Astrocyte (in vitro differentiated cells and primary cell): ENCODE measurements around the gene KCNN3.

Experiments used
- EZH2 ChIP-seq: IDR thresholded peaks from 2 replicates; pipeline ENCODE4 v1.6.1; 2012; ENCODE audit warnings: mild to moderate bottlenecking, low read length, inconsistent platforms; ENCODE audit not compliant: insufficient read depth
- TF ChIP-seq, protein P1 (sequence below): IDR thresholded peaks from 2 replicates; pipeline ENCODE4 v1.5.1; 2011; ENCODE audit warnings: low read depth, mild to moderate bottlenecking, inconsistent platforms, low read length, moderate library complexity; ENCODE audit not compliant: insufficient read depth

DNA sequence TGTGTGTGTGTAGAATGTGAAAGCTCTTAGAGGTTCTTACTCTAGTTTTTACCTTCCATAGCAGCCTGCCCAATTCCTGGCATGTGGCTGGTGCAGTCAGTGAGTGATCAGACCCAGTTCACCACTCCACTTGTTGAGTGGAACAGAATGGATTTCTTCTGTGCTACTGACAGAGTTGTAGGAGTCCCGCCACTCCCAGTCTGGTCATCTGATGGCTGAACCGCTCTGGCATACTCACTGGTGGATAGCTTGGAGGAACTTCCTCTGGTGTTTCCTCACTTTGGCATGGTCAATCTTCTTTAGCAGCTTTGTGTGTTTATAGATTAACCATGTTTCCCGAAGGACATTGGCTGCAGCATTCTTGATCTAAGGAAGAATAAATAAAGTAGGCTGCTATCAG lies 155.4 kb downstream of the KCNN3 start:
- TF ChIP-seq, protein P1, sequence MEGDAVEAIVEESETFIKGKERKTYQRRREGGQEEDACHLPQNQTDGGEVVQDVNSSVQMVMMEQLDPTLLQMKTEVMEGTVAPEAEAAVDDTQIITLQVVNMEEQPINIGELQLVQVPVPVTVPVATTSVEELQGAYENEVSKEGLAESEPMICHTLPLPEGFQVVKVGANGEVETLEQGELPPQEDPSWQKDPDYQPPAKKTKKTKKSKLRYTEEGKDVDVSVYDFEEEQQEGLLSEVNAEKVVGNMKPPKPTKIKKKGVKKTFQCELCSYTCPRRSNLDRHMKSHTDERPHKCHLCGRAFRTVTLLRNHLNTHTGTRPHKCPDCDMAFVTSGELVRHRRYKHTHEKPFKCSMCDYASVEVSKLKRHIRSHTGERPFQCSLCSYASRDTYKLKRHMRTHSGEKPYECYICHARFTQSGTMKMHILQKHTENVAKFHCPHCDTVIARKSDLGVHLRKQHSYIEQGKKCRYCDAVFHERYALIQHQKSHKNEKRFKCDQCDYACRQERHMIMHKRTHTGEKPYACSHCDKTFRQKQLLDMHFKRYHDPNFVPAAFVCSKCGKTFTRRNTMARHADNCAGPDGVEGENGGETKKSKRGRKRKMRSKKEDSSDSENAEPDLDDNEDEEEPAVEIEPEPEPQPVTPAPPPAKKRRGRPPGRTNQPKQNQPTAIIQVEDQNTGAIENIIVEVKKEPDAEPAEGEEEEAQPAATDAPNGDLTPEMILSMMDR, result no peak
- TF ChIP-seq EZH2, result no peak
